Measurements from ENCODE around the gene EMP2.

The EMP2 gene

DNA sequence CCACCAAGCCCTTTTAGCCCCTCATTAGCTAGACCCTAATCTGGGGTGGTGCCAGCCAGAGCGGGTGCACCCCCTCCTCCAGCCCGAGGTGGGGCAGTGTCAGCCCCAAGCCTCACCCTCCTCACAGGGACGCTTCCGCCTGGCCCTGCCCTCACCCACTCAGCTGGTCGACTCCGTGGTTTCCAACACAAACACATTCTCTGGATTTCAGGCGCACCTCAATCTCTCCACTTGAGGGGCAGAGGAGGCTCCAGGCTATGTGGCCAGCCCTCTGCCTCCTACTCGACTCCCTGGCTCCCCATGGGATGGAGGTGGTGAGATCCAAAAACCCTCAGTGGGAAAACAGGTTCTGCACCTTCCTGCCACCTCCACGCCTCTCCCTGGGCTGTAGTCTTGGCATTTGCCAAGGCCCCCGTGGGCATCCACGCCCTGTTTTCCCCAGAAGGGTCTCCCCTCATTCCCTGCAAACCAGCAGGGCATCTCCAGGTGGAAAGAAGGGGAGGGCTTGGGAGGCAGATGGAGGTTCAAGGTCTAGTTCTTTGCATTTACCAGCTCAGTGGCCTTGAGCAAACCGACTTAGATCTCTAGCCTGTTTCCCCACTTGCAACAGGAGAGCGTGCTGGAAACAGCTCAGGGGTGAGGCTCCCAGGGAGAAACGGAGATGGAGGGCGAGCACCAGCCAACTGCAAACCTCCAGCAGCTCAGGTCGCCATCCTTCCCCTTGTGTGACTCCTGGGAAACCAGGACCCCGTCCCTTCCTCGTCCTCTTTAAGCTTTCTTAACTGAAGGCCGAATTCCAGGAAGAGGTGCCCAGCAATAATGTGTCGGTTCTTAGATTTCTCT is 1.7 kb downstream of the EMP2 start:
- Mint-ChIP-seq H3K27me3 (peaks cover 33% of the 10 kb centered on the region), H3K4me3 (no peak overlapping the region), H3K27ac (no peak overlapping the region), H3K36me3 (peaks cover 1% of the 10 kb centered on the region), H3K4me1 (peaks cover 9% of the 10 kb centered on the region), H3K9me3 (no peaks in the 10 kb centered on the region)
- no peak for DNase-seq (ENCODE audit: low spot score in 2 of 2)
- no peak for ATAC-seq (ENCODE audit: low read depth)

DNA sequence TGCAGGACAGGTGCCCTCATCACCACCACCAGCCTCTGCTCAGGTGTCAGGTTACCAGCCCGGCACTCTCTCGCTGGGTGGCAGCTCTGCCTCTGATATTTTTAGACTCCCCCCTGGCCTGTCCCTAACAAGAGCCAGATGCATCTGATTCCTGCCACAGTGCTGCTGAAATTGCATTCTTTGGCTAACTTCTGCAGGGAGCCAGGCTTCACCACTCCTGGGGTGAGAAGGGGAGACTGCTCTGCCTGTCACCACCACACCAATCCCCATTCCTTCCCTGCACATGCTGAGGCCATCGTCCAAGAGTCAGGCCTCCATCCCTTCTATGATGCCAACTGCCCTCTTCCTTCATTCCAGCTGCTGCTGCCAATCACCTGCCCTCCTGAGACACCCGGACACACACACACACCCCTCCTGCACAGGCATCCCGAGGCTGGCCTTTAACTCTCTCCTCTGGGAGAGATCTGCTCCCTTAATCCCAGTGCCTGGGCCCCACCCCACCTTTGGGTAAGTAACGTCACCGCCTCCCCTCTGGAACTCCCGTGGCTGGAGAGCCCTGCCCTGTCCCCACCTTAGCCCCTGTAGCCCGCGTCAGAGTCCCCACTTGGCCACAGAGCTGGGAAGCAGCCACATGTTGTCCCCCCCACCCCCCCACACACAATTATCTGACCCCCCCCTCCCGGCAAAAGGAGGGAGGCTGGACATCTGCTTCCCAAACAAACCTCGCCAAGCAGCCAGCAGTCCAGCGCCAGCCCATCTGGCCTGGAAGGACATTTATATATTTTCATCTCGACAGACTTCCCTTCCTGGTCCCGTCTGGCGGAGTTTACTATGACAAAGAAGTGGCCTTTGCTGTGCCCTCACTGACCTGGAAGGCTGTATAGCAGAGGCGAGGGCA is 2.8 kb downstream of the EMP2 start:
- Mint-ChIP-seq H3K4me3 (no peak overlapping the region), H3K9me3 (no peaks in the 10 kb centered on the region), H3K4me1 (peaks cover 9% of the 10 kb centered on the region), H3K27ac (no peak overlapping the region), H3K36me3 (peaks cover 1% of the 10 kb centered on the region), H3K27me3 (peaks cover 24% of the 10 kb centered on the region)
- ATAC-seq (ENCODE audit: low read depth) (no peak), DNase-seq (ENCODE audit: low spot score in 2 of 2) (no peak)

DNA sequence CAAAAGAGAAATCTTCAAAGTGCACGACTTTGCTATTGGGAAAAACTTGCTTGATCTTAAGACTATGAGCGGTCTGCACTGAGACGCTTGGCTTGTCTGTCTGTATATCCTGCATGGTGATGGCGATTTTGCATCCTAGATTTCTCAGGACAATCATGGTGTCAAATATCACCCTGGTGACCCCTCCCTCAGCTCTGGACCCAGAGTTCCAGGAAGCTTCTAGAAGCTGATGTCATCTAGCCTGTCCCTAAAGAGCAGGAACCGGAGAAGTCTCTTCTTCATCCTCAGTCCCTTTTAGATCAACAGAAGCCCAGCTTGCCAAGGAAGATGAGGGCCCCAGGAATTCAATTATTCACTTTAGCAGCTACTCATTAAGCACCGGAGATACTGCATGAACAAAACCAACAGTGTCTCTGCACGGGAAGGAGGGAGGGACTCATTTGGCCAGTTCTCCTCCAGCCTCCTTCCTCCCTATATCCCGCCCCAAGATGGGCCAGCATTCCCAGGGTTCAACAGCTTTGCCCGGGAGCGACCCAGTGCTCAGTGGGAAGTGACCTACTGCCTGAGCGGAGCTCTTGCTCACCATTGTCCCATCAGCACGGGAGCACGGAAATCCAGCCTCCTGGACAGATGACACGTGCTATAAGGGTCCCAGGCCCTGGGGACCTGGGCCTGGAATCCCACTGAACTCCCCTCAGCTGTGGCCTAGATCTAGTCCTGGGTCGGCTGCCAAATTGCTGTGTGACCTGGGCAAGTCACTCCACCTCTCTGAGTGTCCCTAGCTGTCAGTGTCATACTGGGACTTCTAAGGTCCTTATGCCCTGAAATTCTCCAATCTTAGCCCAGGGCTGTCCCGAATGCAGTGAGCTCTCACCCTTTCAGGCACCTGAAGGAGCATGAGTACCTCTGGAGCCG is 3.8 kb downstream of the EMP2 start:
- no peak for ATAC-seq (ENCODE audit: low read depth)
- H3K36me3 Mint-ChIP-seq = peaks cover 1% of the 10 kb centered on the region
- no peak overlapping the region for H3K4me3 Mint-ChIP-seq
- no peak for DNase-seq (ENCODE audit: low spot score in 2 of 2)
- peaks cover 9% of the 10 kb centered on the region for H3K4me1 Mint-ChIP-seq
- H3K9me3 Mint-ChIP-seq = no peaks in the 10 kb centered on the region
- peaks cover 24% of the 10 kb centered on the region for H3K27me3 Mint-ChIP-seq
- H3K27ac Mint-ChIP-seq = no peak overlapping the region

DNA sequence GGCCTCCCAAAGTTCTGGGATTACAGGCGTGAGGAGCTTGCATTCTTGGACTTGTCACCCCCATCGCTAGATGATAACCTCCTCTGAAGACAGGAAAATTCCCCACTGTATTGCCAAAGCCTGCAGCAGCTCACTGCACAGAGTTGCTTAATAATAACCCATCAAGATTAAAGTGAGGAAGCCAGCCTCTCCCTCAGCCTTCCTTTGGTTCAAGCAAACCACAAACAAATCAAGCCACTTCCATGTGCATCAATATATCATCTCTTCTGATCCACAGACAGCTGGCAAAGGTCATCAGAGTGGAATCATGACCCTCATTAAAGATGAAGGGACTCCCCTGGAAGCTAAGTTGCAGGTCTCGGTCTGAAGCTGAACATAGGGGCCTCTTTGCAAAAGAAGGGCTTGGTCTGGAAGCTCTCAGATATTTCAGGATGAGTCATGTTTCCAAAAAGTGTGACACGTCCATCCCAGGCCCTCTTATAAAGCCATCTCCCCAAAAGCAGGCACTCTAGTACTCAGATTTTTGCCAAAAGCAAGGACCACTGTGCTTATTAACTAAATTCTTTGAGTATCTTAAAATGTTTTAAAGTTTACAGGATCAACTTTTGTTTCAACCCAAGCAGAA is 4.8 kb downstream of the EMP2 start:
- ATAC-seq (ENCODE audit: low read depth) = no peak
- no peaks in the 10 kb centered on the region for H3K36me3 Mint-ChIP-seq

DNA sequence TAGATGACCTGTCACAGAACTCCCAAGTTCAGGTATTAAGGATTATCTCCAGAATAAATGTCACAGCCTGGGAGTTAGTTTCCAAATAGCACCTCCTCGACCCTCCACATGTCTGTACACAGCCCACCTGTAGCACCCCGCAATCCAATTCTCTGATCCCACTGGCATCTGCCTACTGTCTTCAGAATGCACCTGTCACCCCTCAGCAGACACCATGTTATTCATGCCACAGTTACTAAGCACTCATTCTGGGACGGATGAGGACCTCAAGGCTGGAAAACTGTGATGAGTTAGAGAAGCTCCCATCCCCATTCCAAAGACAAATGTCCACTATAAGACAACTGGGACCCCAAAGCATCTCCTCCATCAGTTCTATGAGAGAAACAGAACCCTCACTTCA is 7.8 kb downstream of the EMP2 start:
- no peaks in the 10 kb centered on the region for H3K9me3 Mint-ChIP-seq
- peaks cover 3% of the 10 kb centered on the region for H3K4me1 Mint-ChIP-seq
- ATAC-seq (ENCODE audit: low read depth) (no peak), DNase-seq (ENCODE audit: low spot score in 2 of 2) (no peak)
- H3K36me3 Mint-ChIP-seq = no peaks in the 10 kb centered on the region
- peaks cover 8% of the 10 kb centered on the region for H3K27me3 Mint-ChIP-seq
- no peak overlapping the region for H3K4me3 Mint-ChIP-seq
- H3K27ac Mint-ChIP-seq = no peak overlapping the region

More for the DNA sequence above, 4.8 kb downstream of the EMP2 start:
- H3K4me1 Mint-ChIP-seq = peaks cover 3% of the 10 kb centered on the region
- H3K4me3 Mint-ChIP-seq = no peak overlapping the region
- H3K27me3 Mint-ChIP-seq = peaks cover 19% of the 10 kb centered on the region
- H3K27ac Mint-ChIP-seq = no peak overlapping the region
- no peak for DNase-seq (ENCODE audit: low spot score in 2 of 2)
- no peaks in the 10 kb centered on the region for H3K9me3 Mint-ChIP-seq

DNA sequence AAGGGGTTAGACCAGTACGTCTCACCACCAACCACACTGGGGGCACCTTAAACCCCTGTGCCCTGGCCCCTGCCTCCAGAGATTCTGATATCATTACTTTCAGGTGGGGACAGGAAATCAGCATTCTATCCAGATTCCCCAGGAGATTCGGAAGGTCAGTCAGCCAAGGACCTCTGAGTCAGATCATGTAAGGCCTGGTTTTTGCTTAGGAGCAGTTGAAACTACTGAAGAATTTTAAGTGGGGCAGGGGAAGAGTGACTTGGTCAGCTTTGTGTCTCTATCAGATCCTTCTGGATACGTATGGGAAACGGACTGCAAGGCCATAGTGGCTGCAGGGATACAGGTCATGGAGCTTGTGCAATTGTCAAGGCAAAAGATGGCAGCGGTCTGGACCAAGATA is 9.0 kb downstream of the EMP2 start:
- H3K4me3 Mint-ChIP-seq = no peak overlapping the region
- peaks cover 3% of the 10 kb centered on the region for H3K4me1 Mint-ChIP-seq
- H3K36me3 Mint-ChIP-seq = no peaks in the 10 kb centered on the region
- H3K9me3 Mint-ChIP-seq = no peaks in the 10 kb centered on the region
- no peak for ATAC-seq (ENCODE audit: low read depth)
- H3K27me3 Mint-ChIP-seq = peaks cover 1% of the 10 kb centered on the region
- no peak overlapping the region for H3K27ac Mint-ChIP-seq
- no peak for DNase-seq (ENCODE audit: low spot score in 2 of 2)

DNA sequence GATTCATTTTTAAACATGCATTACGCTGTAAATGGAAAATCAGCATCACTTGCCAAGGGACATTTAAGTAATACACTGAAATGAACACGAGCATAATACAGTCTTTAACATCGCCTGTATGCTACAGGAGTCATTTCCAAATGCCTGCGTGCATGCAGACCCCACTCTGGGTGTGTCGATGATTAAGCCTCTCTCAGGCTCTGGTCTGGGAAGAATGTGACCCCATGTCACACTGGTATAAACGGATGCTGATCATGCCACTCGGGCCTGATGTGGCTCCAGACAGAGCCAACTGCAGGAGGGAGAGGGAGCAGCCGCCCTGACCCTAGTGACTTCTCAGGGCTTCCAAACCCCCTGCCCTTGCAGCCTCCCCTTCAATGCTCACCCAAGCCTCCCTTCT is 10.8 kb downstream of the EMP2 start:
- Mint-ChIP-seq H3K36me3 (no peaks in the 10 kb centered on the region), H3K27me3 (peaks cover 1% of the 10 kb centered on the region), H3K4me3 (no peak overlapping the region), H3K27ac (no peak overlapping the region), H3K4me1 (peaks cover 3% of the 10 kb centered on the region), H3K9me3 (no peaks in the 10 kb centered on the region)
- DNase-seq (ENCODE audit: low spot score in 2 of 2) = no peak
- no peak for ATAC-seq (ENCODE audit: low read depth)

DNA sequence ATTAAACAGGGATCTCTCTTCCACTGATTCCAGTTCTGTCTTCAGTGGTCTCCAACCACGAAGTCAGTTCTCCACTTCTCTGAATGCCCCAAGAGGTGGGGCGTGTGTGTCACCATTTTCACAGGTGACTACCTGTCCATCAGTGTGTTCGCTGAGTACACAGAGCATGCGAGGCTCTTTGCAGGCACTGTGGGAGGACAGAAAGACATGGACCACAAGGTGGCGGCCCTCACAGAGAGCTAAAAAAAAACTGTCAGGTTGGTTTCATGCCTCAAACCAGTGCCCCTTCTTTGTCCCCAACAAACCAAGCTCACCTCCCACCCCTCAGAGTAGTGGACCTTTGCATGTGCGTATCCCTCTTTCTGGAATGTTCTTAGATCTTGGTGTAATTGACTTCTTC is 13.8 kb downstream of the EMP2 start:
- peaks cover 3% of the 10 kb centered on the region for H3K4me1 Mint-ChIP-seq
- no peak for DNase-seq (ENCODE audit: low spot score in 2 of 2)
- H3K27ac Mint-ChIP-seq = no peak overlapping the region

DNA sequence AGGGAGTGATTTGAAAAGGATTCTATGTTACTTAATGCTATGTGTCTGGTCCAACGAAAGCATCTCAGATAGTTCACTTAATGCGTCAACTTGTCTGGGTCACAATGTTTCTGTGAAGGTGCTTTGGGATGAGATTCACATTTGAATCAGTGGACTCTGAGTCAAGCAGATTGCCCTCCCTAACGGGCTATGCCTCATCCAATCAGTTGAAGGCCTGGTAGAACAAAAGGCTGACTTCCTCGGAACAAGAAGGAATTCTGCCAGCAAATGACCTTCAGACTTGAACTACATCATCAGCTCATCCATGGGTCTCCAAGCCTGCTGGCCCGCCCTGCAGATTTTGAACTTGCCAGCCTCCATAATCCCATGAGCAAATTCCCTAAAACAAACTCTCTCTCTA is 15.2 kb downstream of the EMP2 start:
- H3K36me3 Mint-ChIP-seq = no peaks in the 10 kb centered on the region
- H3K27me3 Mint-ChIP-seq = peaks cover 3% of the 10 kb centered on the region
- H3K4me3 Mint-ChIP-seq = no peak overlapping the region
- DNase-seq (ENCODE audit: low spot score in 2 of 2) (no peak), ATAC-seq (ENCODE audit: low read depth) (no peak)
- no peaks in the 10 kb centered on the region for H3K9me3 Mint-ChIP-seq
- H3K4me1 Mint-ChIP-seq = peaks cover 11% of the 10 kb centered on the region
- no peak overlapping the region for H3K27ac Mint-ChIP-seq

More for the DNA sequence above, 13.8 kb downstream of the EMP2 start:
- Mint-ChIP-seq H3K27me3 (peaks cover 5% of the 10 kb centered on the region), H3K36me3 (no peaks in the 10 kb centered on the region), H3K9me3 (no peaks in the 10 kb centered on the region), H3K4me3 (no peak overlapping the region)
- ATAC-seq (ENCODE audit: low read depth) = no peak

DNA sequence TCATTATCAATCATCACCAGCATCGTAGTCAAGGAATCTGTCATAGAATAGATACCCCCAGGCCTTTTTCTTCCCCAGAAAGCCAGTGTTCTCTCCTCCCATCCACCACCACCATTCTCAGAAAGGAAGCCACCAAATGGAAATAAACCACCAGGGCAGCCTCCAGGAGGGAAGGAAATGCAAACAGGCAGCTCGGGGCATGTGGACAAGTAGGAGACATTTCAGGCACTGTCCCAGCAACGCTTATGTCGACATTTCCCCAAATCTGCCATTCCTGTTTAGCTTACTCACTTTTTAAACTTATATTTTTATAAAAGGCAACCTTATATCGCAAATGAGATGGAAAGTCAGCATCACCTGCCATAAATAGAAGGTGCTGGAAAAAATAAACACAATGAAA is 15.8 kb downstream of the EMP2 start:
- no peak overlapping the region for H3K27ac Mint-ChIP-seq

DNA sequence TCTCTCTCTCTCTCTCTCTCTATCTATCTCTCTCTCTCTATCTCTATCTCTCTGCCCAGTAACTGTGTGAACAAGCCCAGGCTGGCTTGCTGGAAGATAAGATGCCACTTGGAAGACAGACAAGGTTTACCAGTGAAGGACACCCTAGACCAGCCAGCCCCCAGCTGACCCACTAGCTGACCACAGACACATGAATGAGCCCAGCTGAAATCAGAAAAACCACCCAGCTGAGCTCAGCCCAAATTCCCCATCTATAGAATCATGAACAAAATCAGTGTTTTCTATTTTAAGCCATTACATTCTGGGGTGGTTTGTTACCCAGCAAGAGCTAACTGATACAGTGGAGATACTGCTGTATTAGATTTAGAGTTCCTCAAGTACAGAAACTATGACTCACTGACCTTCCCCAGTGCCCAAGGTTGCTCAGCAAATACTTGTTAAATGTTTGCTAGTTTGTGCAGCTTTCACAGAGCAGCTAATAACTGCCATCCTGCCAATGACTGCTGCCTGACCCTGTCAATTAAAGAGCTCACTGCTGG is 18.0 kb downstream of the EMP2 start:
- H3K4me3 Mint-ChIP-seq = no peak overlapping the region
- DNase-seq (ENCODE audit: low spot score in 2 of 2) (no peak), ATAC-seq (ENCODE audit: low read depth) (no peak)
- no peak overlapping the region for H3K27ac Mint-ChIP-seq
- no peaks in the 10 kb centered on the region for H3K9me3 Mint-ChIP-seq
- peaks cover 11% of the 10 kb centered on the region for H3K4me1 Mint-ChIP-seq
- peaks cover 3% of the 10 kb centered on the region for H3K27me3 Mint-ChIP-seq
- H3K36me3 Mint-ChIP-seq = no peaks in the 10 kb centered on the region

More for the DNA sequence above, 15.8 kb downstream of the EMP2 start:
- no peaks in the 10 kb centered on the region for H3K9me3 Mint-ChIP-seq
- ATAC-seq (ENCODE audit: low read depth) (no peak), DNase-seq (ENCODE audit: low spot score in 2 of 2) (no peak)
- H3K4me3 Mint-ChIP-seq = no peak overlapping the region
- peaks cover 11% of the 10 kb centered on the region for H3K4me1 Mint-ChIP-seq
- peaks cover 3% of the 10 kb centered on the region for H3K27me3 Mint-ChIP-seq
- H3K36me3 Mint-ChIP-seq = no peaks in the 10 kb centered on the region

DNA sequence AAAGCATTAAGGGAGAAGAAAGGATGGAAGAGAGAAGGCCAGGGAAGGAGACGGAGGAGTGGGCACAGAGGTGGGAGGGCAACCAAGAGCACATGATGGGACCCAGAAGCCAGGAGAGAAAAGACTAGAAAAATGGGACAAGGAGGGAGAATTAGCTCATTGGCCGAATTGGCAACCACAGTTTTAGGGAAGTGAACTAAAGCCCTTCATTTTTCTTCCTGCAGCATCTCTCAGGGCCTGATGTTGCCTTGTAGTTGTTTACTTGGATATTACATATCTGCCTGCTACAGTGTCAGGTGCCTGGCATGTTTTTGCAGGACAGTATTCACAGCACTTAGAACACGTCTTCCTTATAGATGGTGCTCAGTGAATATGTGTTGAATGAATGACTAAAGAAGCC is 19.0 kb downstream of the EMP2 start:
- H3K4me3 Mint-ChIP-seq = no peak overlapping the region
- H3K27me3 Mint-ChIP-seq = peaks cover 3% of the 10 kb centered on the region
- H3K27ac Mint-ChIP-seq = no peak overlapping the region
- no peaks in the 10 kb centered on the region for H3K36me3 Mint-ChIP-seq
- peaks cover 7% of the 10 kb centered on the region for H3K4me1 Mint-ChIP-seq
- H3K9me3 Mint-ChIP-seq = no peaks in the 10 kb centered on the region
- ATAC-seq (ENCODE audit: low read depth) (no peak), DNase-seq (ENCODE audit: low spot score in 2 of 2) (no peak)

DNA sequence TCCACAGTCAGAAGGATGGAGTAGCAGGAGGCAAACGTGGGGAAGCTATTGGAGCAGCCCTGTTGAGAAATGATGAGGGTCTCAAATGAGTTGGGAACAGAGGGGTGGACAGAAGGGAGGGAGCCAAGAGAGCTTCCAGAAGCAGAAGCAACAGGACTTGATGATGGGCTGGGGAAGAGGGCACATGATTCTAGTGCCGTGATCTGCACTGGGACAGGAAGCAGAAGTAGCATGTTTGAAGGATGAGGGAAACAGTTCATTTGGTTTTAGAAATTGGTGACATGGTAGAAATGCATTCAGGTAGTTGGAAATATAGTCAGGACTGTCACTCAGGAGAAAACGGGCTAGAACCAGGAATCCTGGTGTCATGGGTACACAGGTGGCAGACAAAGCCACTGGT is 19.4 kb downstream of the EMP2 start:
- no peak for ATAC-seq (ENCODE audit: low read depth)

More for the DNA sequence above, 19.4 kb downstream of the EMP2 start:
- no peak overlapping the region for H3K27ac Mint-ChIP-seq
- H3K36me3 Mint-ChIP-seq = no peaks in the 10 kb centered on the region
- H3K4me1 Mint-ChIP-seq = peaks cover 7% of the 10 kb centered on the region
- peaks cover 3% of the 10 kb centered on the region for H3K27me3 Mint-ChIP-seq
- H3K9me3 Mint-ChIP-seq = peaks cover 1% of the 10 kb centered on the region
- no peak for DNase-seq (ENCODE audit: low spot score in 2 of 2)
- no peak overlapping the region for H3K4me3 Mint-ChIP-seq
